GM12875 (cell line): Measurements from ENCODE around the gene DOCK1.
"Not testable (repeated sequence)": the region's sequence is repeated elsewhere in the genome, so short reads cannot be mapped to it uniquely, and the experiment has no call there.

Experiments used
- H3K4me3 ChIP-seq: one replicate; pipeline ENCODE4 v1.5.1; 2011; ENCODE audit warnings: low read depth, low read length, control low read depth
- TF ChIP-seq, protein P1 (sequence below): IDR thresholded peaks from 2 replicates; pipeline ENCODE4 v1.5.1; 2011; ENCODE audit warnings: low read depth, mild to moderate bottlenecking, control low read depth, inconsistent platforms, low read length, moderate library complexity, borderline replicate concordance; ENCODE audit not compliant: insufficient read depth

DOCK1 gene

DNA sequence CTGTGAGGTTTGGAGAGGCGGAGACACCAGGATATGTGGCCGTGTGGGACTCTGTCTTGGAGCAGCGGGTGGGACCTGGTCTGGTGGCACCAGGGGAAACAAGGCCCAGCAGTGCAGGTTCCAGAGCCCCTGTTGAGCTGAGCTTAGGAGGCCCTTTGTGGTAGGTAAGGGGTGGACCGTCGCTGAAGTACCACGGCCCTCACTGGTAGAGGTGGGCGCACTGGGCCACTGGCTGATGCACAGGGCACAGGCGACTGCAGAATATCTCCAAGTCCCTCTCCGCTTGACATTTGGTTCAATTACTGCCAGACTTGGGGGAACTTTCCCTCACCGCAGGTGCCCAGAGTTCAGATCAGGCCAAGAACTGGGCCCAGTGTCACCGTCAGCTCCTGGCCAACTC lies 27.3 kb downstream of the DOCK1 start:
- no peak overlapping the region for H3K4me3 ChIP-seq
- TF ChIP-seq, protein P1, sequence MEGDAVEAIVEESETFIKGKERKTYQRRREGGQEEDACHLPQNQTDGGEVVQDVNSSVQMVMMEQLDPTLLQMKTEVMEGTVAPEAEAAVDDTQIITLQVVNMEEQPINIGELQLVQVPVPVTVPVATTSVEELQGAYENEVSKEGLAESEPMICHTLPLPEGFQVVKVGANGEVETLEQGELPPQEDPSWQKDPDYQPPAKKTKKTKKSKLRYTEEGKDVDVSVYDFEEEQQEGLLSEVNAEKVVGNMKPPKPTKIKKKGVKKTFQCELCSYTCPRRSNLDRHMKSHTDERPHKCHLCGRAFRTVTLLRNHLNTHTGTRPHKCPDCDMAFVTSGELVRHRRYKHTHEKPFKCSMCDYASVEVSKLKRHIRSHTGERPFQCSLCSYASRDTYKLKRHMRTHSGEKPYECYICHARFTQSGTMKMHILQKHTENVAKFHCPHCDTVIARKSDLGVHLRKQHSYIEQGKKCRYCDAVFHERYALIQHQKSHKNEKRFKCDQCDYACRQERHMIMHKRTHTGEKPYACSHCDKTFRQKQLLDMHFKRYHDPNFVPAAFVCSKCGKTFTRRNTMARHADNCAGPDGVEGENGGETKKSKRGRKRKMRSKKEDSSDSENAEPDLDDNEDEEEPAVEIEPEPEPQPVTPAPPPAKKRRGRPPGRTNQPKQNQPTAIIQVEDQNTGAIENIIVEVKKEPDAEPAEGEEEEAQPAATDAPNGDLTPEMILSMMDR: no peak

DNA sequence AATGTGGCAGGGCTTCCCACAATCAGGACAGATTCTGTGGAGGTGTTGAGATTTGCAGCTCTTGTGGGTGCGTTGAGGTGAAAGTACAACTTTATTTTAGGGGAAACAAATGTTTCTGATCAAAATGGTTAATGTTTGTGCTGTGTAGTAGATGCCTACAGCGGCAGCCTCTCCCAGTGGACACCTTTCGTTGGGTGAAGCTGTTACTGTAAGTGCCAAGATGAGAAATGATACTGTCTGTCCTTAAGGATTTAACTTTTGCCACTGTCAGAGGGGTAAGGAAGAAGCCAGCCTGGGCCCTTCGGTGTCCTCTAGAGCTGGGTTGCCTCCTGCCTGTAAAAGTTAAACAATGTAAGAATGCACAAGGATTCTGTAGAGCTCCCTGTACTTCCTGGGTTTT lies 27.9 kb downstream of the DOCK1 start:
- no peak overlapping the region for H3K4me3 ChIP-seq
- TF ChIP-seq, protein P1: no peak

DNA sequence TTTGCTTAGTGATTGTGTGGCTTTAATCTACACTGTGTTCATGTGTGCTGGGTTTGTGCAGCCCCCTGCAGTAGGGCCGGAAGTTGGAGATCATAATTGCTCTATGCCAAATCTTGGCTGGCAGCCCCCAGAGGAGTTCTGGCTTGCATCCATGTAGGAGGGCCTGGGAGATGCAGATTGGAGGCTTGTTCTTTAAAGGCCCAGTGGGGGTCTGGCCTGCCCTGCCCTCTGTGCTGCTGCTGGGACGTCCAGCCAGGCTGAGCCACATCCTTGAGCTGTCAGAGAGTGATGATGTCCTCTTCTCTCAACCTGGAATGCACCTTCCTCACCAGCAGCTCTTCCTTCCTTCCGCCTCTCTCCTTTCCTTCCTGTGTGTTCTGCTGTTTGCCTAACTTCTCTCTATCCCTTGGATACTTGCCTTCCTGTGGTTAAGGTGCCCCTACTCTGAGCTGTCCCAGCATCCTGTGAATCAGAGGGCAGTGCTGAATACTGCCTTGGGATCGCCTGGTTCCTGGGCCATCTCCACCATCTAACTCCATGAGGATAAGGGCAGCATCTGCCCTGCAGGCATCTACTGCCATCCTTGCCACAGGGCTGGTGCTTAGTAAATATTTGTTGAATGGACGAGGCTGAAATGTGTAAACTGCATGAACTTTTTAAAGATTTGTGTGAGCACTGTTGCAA lies 30.2 kb downstream of the DOCK1 start:
- TF ChIP-seq, protein P1: no peak
- no peak overlapping the region for H3K4me3 ChIP-seq

DNA sequence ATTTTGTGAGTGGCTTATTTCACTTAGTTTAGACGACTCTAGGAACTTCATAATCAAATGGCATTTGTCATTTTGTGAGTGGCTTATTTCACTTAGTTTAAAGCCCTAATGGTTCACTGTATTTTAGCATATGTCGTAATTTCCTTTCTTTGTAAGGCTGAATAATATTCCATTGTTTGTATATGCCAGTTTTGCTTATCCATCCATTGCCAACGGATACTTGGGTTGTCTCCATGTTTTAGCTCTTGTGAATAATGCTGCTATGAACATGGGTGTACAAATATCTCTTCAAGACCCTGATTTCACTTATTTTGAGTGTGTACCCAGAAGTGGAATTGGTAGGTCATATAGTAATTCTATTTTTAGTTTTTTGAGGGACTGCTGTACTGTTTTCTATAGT lies 31.8 kb downstream of the DOCK1 start:
- H3K4me3 ChIP-seq: no peak overlapping the region
- TF ChIP-seq, protein P1: no peak

DNA sequence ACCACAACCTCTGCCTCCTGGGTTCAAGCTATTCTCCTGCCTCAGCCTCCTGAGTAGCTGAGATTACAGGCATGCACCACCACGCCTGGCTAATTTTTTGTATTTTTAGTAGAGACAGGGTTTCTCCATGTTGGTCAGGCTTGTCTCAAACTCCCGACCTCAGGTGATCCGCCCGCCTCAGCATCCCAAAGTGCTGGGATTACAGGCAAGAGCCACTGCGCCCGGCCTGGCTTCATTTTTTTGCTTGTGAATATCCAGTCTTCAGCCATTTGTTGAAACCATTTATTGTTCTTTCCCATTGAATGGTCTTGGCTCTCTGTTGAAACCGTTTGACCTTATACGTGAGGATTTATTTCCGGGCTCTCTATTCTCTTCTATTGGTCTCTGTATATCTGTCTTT lies 32.9 kb downstream of the DOCK1 start:
- not testable (repeated sequence) for H3K4me3 ChIP-seq

DNA sequence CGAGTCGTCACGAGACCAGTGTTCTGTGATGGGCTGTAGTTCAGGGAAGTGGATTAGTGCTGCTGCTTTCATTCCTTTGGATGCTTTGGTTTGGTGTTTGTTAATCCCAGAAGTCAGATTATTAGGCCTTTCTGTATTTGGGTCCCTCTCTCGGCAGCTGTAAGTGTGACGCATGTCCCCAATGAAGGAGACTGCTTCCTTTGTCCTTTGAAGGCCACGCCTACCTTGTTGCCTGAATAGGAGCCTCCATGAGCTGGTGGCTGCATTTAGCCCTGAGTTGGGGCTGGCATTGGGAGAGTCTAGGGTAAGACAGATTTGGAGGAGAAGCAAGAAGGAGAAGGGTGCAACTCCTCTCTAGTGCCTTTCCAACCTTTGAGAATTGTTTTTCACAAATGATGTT lies 34.5 kb downstream of the DOCK1 start:
- TF ChIP-seq, protein P1: no peak
- no peak overlapping the region for H3K4me3 ChIP-seq

DNA sequence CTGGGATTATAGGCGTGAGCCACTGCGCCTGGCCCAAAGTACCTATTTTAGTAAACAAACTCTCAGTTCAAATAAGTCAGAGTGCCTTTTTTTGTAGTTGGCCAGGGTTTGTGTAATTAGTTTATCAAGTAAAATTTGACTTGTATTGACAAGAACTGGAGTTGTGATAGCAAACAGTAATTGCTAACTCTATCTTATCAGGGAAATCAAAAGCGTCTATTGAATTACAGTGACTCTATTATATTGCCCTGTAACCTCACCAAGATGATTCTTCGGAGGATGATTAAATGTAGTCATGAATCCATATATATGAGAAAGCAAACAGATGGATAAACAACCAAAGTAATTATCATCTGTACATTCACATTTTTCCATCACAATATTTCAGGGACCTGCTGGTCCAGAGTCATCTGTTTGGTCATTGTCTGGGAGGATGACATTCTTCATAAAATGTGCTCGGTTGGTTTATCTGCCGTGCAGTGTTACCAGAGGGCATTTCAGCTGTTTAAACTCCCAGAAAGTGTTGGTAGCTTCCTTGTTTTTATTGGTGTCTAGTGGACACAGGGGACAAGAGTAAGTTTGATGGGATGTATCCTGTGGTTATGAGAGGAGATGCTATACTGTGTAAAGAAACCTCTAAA lies 35.6 kb downstream of the DOCK1 start:
- no peak overlapping the region for H3K4me3 ChIP-seq
- TF ChIP-seq, protein P1: no peak
